Suppressor macrophage (primary cell): Measurements from ENCODE around the gene DOK5.
A peak's percentile ranks its signal among the peaks of the same experiment; 100 is the strongest.

ENCODE experiments used
- DNase-seq, 4 experiments: peaks; one replicate each; pipeline ENCODE4 v3.0.0-alpha.2; 2020 to 2022

Gene DOK5

GRCh38 chr20:54619682-54620081, 144.3 kb downstream of the DOK5 start:
- DNase-seq = no peak

GRCh38 chr20:54620611-54621010, 145.2 kb downstream of the DOK5 start:
- peak in 3 of 4 experiments; percentile 26 to 56 (median 53) for DNase-seq

DNA sequence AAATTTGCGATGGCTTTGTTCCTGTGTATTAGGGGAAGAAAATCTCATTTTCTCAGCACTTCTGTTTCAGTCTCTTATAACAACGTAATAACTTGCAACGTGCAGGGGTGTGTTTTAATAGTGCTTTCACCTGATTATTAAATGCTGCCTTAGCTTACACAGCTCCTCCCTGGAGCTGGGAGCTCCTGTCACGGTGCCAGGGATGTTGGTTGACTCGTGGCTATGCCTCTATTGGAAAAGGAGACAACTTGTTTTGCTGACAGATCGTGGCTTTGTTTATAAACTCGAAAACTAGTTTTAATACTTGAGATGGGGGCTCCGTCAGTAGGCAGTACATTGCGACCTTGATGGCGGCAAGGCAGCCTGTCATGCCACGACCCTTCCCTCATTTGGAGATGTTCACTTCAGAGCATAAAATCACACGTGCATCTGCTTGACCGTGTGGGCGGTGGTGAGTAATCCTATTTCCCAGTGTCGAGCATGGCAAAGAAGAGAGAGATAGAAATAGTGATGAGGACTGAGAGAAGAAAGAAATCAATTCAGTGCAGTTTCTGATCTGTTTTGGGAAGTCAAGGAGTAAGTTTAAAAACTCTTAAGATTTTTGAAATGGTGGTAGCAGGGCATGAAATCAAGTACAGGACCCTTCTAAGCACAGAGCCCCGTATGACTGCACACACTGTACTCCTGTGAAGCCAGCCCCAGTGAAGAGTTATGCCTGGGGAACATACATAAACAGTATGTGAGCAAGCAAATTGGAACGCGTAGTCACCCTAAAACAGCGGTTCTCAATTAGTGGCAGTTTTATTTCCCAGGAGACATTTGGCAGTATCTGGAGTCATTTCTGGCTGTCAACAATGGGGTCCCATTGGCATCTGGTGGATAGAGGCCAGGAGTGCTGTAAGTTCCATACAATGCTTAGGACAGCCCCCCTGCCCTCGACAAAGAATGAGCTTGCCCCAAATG, 147.2 kb downstream of the DOK5 start:
- DNase-seq = peak in 2 of 4 experiments; percentile 4 to 12

- DNase-seq = no peak
Measured at GRCh38 chr20:54623991-54624569, 148.7 kb downstream of the DOK5 start.

DNA sequence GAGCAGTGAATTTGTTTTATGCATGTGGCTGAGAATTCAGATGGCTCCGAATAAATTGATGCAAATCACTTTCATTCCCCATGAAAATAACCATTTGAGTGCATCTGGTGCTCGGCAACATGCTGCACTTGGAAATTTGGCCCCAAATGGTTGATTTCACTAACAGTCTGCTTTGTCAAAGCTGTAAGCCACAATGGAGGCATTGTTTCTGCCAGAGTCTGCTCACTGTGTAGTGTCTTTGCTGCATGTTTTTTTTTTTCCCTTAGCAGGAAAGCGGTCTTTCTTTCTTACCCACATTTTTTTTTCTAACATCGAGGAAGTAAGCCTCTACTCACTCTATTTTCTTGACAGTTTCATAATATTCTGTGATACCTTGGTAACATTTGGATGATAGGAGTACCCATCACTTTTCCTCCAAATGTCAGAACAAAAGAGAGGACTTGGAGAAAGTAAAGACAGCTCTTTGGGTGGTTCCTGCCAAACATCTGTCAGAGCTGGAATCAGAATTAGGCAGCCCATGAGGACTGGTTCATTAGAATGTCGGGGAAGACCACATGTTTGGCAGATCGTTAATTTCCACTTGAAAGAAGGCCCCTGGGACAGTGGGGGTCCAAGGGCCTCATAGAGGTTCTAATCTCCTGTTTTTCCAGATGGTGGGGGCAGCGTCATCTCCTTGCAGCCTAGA, 149.5 kb downstream of the DOK5 start:
- no peak for DNase-seq

DNA sequence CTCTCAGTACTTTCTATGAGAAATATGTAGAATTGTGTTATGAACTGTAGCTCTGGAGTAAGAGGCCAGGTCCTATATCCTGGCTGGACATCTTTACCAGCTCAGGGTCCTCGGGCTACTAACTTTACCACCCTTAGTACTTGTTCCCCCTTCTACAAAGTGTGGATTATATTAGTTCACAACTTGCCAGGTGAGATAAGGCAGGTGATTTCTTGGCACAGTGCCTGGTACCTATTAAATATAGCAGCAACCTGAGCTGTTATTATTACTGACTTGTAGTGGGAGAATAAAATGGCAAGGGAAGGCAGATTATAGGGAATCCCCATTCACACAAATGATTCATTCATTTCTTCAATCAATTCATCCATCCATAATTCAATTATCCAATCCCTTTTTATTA, 150.1 kb downstream of the DOK5 start:
- DNase-seq = no peak

DNA sequence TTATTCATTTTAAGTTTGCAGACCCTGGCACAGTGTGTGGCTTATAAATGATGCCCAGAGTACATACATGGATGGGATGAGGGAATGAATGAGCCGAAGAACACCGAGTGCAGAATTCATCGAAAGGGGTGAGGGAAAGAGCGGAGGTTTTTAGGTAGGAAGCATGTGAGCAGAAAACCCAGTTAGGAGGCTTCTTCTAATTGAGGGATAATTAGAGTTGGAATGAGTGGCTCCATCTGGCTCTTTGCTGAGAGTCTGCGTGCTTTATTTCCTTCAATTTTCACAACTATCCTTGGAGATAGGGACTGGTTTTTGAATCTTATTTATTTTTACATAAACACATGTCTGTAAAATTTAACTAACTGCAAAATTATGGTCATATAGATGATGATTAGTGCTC, 150.7 kb downstream of the DOK5 start:
- no peak for DNase-seq

DNA sequence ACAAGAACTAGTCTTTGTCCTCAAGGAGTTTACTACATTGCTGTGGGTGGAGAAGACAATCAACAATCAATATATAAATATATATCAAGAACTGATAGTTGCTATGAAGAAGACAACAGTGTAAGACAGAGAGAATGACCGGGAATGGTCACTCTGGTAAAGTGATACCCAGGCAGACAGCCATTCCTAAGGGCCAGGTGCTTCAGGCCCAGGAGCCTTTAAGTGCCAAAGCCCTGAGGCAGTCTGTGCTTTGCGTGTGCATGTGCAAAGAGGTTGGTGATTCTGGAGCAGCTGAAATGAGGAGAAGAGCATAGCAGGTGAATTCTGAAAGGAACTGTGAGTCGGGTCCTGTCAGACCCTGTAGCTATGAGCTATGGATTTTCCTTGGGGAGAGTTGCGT, 154.2 kb downstream of the DOK5 start:
- DNase-seq = no peak

DNA sequence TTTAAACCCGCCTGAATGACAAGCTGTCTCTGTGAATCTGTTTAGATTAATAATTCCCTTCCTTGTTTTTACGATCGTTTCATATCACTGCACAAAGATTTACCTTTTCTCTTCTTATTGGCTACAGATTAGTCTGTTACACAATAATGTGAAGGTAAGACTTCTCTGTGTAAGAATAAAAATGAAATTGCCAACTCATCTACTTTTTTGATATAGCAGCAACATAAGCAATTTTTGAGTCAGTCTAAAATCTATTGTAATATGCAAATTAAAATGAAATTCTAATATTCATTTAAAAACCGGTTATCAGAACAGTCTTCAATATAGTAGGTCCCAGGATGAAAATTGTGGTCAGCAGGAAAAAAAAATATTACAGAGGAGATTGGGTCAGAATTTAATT, 155.2 kb downstream of the DOK5 start:
- DNase-seq = no peak

- no peak for DNase-seq
Measured at GRCh38 chr20:54631059-54631458, 155.7 kb downstream of the DOK5 start.

DNA sequence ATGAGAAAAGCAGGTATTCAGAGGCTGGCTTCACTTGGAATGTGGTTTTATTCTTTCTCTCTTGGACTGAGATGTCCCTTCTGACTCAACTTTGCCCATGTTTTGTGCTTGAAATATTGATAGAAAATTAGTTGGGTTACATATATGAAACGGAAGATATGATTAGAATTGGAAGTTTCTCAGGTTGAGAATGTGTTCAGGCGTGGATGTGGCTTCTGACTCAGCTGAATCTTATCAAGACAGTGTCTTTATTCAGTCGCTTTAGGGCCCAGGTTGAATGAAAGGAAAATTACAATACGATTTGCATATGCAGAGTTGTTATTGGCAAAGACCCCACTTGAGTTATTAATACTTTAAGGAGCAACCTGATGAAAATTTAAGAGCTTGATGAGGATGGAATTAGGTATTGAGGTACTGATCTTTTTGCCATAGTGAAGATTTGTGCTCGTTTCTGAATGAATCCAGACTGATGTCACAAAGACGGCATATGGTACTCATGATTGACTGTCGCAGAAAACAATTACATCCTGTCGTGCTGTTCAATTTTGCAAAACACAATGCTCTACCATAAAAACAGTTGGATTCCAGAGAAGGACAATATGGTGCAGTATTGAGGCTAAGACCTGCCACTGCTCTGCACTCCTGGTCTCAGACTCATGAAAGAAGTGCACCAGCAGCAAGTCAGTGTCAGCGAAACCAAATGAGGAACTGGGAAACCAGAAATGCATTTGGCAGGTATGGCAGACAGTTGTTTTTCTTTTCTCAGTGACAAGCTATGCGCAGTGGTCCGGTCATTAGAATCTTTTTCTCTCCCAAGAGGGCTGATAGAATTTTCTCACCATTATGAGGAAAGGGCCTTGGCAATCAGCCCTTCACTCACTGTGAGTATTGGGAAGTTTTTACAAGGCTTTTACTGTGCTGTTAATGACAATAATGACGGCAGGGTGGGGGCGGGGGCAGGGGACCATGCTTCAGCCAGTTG, 158.3 kb downstream of the DOK5 start:
- DNase-seq = peak in 2 of 4 experiments; percentile 14 to 23

DNA sequence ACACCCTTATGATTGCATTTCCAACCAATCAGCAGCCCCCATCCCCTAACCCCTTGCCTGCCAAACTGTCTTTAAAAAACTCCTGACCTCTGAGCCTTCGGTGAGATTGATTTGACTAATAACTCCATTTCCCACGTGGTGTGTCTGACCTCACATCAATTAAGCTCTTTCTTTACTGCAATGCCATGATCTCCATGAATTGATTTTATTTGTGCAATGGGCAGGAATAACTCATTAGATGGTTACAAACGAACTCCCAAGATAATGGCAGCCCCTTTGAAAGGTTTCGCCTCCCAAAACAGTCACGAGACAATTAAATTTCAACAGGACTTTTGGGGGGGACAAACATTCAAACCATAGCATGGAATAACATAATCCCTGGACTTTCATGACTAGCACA, 161.2 kb downstream of the DOK5 start:
- no peak for DNase-seq

DNA sequence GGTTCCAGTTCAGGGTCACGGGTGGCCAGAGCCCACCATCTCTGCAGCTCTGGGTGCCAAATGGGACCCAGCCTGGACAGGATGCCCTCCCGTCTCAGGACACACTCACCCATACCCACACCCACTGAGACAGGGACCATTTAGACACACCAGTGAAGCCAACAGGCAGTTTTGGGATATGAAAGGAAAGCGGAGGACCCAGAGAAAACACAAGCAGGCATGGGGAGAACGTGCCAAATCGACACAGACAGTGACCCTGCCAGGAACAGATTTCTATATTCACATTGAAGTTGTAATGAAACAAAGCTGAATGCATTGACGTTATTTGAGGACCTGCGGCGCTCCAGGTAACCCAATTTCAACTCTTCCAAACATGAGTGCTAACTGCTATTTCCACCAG, 164.5 kb downstream of the DOK5 start:
- no peak for DNase-seq

DNA sequence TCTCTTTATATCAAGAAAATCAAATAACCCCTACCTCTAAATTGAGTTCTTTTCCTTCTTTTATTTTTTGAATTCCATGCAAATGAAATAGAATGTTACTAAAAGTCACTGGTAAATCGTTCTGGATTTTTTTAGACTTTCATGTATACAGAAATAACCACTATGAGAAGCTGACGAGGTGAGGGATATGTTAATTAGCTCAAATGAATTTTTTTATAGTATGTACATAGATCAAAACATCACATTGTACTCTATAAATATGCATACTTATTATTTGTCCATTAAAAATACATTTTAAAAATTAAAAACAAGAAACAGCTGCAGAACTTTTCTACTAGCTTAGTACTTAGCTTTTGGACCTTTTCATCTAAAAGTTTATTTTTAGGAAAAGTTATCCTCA, 165.4 kb downstream of the DOK5 start:
- DNase-seq = no peak

GRCh38 chr20:54642864-54643667, 167.7 kb downstream of the DOK5 start:
- no peak for DNase-seq

GRCh38 chr20:54643761-54644160, 168.4 kb downstream of the DOK5 start:
- DNase-seq = no peak

- no peak for DNase-seq
Measured at GRCh38 chr20:54645445-54646155, 170.2 kb downstream of the DOK5 start.

DNA sequence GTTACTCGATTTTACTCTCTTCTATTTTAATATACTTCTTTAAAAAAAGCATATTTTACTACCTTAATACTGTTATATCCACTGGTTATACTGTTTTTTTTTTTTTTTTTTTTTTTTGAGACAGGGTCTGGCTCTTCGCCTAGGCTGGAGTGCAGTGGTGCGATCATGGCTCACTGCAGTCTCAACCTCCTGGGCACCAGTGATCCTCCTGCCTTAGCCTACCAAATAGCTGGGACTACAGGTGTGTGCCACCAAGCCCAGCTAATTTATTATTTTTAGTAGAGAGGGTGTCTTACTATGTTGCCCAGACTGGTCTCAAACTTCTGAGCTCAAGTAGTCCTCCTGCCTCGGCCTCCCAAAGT, 170.7 kb downstream of the DOK5 start:
- no peak for DNase-seq

DNA sequence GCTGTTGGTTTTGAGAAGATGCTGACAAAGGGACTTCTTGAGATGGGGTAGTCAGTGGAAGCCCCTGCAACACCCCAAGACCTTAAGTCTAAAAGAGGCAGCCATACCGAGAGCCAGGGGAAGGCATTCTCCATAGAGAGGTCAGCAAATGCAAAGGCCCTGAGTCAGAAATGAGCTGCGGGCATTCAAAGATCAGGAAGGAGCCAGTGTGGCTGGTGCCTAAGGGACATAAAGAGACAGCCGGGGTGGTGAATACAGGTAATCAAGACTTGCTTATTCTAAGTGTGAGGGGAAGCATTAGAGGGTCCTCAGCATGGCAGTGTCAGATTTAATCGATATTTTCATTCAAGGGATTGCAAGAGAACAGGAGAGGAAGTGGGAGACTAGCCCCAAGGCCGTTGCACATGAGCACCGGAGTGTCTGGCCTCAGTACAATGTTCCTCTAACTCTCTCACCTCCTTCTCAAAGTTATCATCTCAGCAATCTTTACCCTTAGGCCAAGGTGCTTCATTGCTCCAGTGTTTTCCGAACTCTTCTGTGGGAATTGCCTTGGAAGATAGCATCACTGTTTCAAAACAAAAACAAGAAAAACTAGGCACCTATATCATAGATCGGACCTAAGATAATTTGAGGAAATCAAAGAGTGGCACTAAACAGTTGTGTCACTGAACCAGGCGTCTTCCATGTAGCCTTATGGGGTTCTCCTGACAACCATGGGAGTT, 173.2 kb downstream of the DOK5 start:
- no peak for DNase-seq

DNA sequence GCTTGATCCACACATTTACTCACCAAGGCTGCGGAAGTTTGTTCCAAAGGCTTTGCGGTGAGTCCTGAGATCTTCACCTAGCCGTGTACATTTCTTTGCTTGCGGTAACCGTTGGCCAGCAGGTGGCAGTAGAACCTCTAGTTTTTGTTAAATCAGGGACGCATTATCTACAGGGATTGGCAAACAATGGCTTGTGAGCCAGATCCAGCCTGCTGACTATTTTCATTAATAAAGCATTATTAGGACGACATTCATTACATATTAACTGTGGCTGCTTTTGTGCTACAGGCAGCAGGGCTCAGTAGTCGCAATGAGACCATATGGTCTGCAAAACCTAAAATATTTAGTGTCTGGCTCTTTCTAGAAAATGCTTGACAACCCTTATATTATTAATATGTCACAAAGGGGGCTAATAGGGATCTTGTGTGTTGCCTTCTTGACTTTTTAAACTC, 174.1 kb downstream of the DOK5 start:
- peak; percentile 70 to 86 (median 82) for DNase-seq
